Activated CD8-positive, alpha-beta T cell treated with anti-CD3 and anti-CD28 coated beads, Interleukin-2, amount 10 ng/mL, durations not matched to agents 7 days and 5 days (primary cell): Measurements from ENCODE around the gene RARRES2. TPM values are rescaled to one million over a fixed set of nuclear protein-coding genes. Genes with fewer than 3 reads are reported as not detected.
"Not testable (repeated sequence)": the region's sequence is repeated elsewhere in the genome, so short reads cannot be mapped to it uniquely, and the experiment has no call there.

Experiments used
- ATAC-seq: fragments of 150-1000 bp; cut with Tn5 transposase; one replicate; pipeline ENCODE4 v1.10.0; 2021; ENCODE audit warnings: moderate library complexity
- CTCF ChIA-PET: fragments of 350-600 bp; sonication (Branson Sonifier 250); formaldehyde crosslinking; loops from one replicate; lab custom pipeline; 2021; ENCODE audit warnings: antibody characterized with exemption; lab: Charles Lee
- POLR2A ChIA-PET: fragments of 350-600 bp; sonication (Branson Sonifier 250); formaldehyde crosslinking; loops from one replicate; lab custom pipeline; 2021; ENCODE audit warnings: antibody characterized with exemption; lab: Charles Lee
- DNase-seq: peaks from one replicate; pipeline ENCODE4 v3.0.0-alpha.2; 2020
- H3K27ac Mint-ChIP-seq: one replicate; pipeline ENCODE4 v1.8.0; 2021; ENCODE audit warnings: mild to moderate bottlenecking, mixed read lengths
- H3K27me3 Mint-ChIP-seq: one replicate; pipeline ENCODE4 v1.8.0; 2021; ENCODE audit warnings: low read depth, mixed read lengths
- H3K36me3 Mint-ChIP-seq: one replicate; pipeline ENCODE4 v1.8.0; 2021; ENCODE audit warnings: low read depth, mixed read lengths
- H3K4me1 Mint-ChIP-seq: one replicate; pipeline ENCODE4 v1.8.0; 2021; ENCODE audit warnings: low read depth, mixed read lengths
- H3K4me3 Mint-ChIP-seq: one replicate; pipeline ENCODE4 v1.8.0; 2021; ENCODE audit warnings: mild to moderate bottlenecking, mixed read lengths
- H3K9me3 Mint-ChIP-seq: one replicate; pipeline ENCODE4 v1.8.0; 2022; ENCODE audit warnings: mixed read lengths; ENCODE audit not compliant: insufficient read depth
- total RNA-seq, 2 experiments: library from RNA; stranded (reverse); gene quantifications; one replicate each; pipeline ENCODE4 v1.2.3, GENCODE V29; 2021

The RARRES2 gene
- total RNA-seq, 2 experiments from 2014 or later: not detected

DNA sequence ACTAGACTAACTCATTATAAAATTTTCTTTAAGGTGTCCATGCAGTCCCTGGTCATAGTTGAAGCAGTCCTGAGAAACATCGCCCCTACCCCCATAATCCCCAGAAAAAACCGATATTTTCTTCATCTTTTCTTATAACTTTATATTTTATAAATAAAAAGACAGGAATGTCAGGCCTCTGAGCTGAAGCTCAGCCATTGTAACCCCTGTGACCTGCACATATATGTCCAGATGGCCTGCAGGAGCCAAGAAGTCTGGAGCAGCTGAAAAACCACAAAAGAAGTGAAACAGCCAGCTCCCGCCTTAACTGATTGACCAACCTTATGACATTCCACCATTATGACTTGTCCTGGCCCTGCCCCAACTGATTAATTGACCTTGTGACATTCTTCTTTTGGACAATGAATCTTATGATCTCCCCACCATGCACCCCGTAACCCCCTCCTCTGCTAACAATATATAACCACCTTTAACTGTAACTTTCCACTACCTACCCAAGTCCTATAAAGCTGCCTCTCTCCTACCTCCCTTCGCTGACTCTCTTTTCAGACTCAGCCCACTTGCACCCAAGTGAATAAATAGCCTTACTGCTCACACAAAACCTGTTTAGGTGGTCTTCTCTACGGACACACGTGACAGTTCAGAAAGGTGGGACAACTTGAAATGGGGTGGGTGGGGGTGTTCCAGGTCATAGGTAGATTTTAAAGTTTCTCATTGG lies 28.6 kb downstream of the RARRES2 start:
- H3K27me3 Mint-ChIP-seq, ATAC-seq, H3K4me1 Mint-ChIP-seq, POLR2A ChIA-PET, DNase-seq, H3K4me3 Mint-ChIP-seq, H3K36me3 Mint-ChIP-seq, H3K9me3 Mint-ChIP-seq, H3K27ac Mint-ChIP-seq, CTCF ChIA-PET: not testable (repeated sequence)

DNA sequence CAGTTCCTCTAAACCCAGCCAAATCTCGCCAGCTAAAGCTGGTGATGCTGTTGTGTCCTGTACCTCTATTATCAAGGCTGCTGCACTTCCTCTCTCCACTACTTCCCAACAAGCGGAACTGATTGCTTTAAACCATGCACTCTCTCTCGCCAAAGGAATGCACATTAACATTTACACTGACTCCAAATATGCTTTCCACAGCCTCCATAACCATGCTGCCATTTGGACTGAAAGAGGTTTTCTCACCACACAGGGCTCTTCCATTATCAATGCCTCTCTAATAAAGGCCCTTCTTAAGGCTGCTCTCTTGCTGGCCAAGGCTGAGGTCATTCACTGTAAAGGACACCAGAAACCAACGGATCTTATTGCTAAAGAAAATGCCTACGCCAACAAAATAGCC lies 29.7 kb downstream of the RARRES2 start:
- CTCF ChIA-PET: no interaction called here
- H3K4me1 Mint-ChIP-seq: peaks cover 3% of the 10 kb centered on the region
- H3K36me3 Mint-ChIP-seq: no peaks in the 10 kb centered on the region
- POLR2A ChIA-PET: no interaction called here
- DNase-seq (no peak), ATAC-seq (no peak)
- no peaks in the 10 kb centered on the region for H3K27me3 Mint-ChIP-seq
- no peak overlapping the region for H3K4me3 Mint-ChIP-seq
- no peaks in the 10 kb centered on the region for H3K9me3 Mint-ChIP-seq
- no peak overlapping the region for H3K27ac Mint-ChIP-seq

DNA sequence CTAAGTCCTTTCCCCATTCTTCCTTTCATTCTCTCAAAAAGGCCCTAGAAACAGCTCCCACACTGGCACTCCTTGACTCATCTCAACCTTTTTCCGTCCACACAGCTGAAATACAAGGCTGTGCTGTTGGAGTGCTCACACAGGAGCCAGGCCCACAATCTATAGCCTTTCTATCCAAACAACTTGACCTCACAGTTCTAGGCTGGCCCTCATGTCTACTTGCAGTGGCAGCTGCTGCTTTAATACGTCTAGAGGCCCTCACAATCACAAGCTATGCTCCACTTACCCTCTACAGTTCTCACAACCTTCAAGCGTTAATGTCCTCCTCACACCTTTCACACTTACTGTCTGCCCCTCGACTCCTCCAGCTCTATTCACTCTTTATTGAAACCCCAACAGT lies 30.3 kb downstream of the RARRES2 start:
- no peak overlapping the region for H3K4me3 Mint-ChIP-seq
- no peaks in the 10 kb centered on the region for H3K36me3 Mint-ChIP-seq
- ChIA-PET POLR2A (no interaction called here), CTCF (no interaction called here)
- no peak overlapping the region for H3K27ac Mint-ChIP-seq
- H3K27me3 Mint-ChIP-seq: no peaks in the 10 kb centered on the region
- H3K4me1 Mint-ChIP-seq: peaks cover 3% of the 10 kb centered on the region
- no peaks in the 10 kb centered on the region for H3K9me3 Mint-ChIP-seq
- DNase-seq: no peak
- no peak for ATAC-seq

DNA sequence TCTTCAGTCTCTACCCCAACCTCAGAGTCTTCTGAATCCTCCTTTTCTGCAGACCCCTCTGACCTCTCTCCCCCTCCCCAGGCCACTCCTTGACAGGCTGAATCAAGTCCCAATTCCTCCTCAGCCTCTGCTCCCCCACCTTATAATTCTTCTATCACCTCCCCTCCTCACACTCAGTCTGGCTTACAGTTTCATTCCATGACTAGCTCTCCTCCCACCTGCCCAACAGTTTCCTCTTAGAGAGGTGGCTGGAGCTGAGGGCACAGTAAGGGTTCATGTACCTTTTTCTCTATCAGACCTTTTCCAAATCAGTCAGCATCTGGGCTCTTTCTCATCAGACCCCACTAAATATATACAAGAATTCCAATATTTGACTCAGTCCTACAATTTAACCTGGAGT lies 32.9 kb downstream of the RARRES2 start:
- Mint-ChIP-seq H3K9me3 (no peaks in the 10 kb centered on the region), H3K4me3 (no peak overlapping the region), H3K36me3 (no peaks in the 10 kb centered on the region), H3K27ac (no peak overlapping the region), H3K27me3 (no peaks in the 10 kb centered on the region), H3K4me1 (peaks cover 3% of the 10 kb centered on the region)
- CTCF ChIA-PET: interaction anchor here (1.1 kb wide), 1 partner anchor 538 kb away, joined by 3 read pairs; no protein-coding TSS in a partner anchor
- DNase-seq (no peak), ATAC-seq (no peak)
- POLR2A ChIA-PET: no interaction called here

DNA sequence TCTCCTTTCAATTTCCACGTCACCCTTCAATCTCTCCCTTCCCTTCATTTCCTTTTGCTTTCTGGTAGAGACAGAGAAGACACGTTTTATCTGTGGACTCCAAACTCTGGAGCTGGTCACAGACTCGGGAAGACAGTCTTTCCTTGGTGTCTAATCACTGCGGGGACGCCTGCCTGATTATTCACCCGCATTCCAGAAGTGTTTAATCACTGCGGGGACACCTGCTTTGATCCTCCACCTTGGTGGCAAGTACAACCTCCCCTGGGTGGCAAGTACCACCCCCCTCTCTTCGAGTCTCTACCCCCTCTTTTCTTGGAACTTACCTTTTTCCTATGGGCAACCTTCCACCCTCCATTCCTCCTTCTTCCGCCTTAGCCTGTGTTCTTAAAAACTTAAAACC lies 33.5 kb downstream of the RARRES2 start:
- POLR2A ChIA-PET: no interaction called here
- peaks cover 3% of the 10 kb centered on the region for H3K4me1 Mint-ChIP-seq
- no peaks in the 10 kb centered on the region for H3K36me3 Mint-ChIP-seq
- DNase-seq: no peak
- H3K9me3 Mint-ChIP-seq: no peaks in the 10 kb centered on the region
- no peak overlapping the region for H3K4me3 Mint-ChIP-seq
- H3K27ac Mint-ChIP-seq: no peak overlapping the region
- no peak for ATAC-seq
- CTCF ChIA-PET: no interaction called here
- no peaks in the 10 kb centered on the region for H3K27me3 Mint-ChIP-seq

DNA sequence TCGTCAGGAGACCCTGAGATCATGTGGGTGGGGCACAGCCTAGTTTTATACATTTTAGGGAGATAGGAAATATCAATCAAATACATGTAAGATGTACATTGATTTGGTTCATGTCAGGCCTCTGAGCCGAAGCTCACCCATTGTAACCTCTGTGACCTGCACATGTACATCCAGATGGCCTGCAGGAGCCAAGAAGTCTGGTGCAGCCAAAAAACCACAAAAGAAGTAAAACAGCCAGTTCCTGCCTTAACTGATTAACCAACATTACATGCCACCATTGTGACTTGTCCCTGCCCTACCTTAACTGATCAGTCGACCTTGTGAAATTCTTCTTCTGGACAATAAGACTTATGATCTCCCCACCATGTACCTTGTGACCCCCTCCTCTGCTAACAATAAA lies 34.3 kb downstream of the RARRES2 start:
- Mint-ChIP-seq H3K4me3 (no peak overlapping the region), H3K9me3 (no peaks in the 10 kb centered on the region), H3K36me3 (no peaks in the 10 kb centered on the region), H3K4me1 (peaks cover 3% of the 10 kb centered on the region), H3K27me3 (no peaks in the 10 kb centered on the region), H3K27ac (no peak overlapping the region)
- ATAC-seq (no peak), DNase-seq (no peak)
- POLR2A ChIA-PET: no interaction called here
- CTCF ChIA-PET: no interaction called here

DNA sequence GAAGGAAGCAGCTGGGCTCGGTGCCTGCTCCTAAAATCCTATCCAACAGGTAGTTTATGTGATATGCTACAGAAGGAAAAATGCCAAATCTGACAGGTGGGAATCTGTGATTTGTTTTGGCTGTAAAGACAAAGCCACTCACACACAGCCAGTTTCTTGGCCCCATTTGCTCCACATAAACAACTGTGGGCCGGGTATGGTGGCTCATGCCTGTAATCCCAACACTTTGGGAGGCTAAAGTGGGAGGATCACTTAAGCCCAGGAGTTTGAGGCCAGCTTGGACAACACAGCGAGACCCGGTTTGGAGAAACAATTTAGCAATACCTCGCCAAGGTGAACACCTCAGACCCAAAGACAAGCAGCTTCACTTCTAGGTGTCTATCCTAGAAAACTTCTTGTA lies 35.1 kb downstream of the RARRES2 start:
- H3K27me3 Mint-ChIP-seq, H3K4me1 Mint-ChIP-seq, ATAC-seq, DNase-seq, H3K36me3 Mint-ChIP-seq, POLR2A ChIA-PET, CTCF ChIA-PET, H3K9me3 Mint-ChIP-seq, H3K27ac Mint-ChIP-seq, H3K4me3 Mint-ChIP-seq: not testable (repeated sequence)

DNA sequence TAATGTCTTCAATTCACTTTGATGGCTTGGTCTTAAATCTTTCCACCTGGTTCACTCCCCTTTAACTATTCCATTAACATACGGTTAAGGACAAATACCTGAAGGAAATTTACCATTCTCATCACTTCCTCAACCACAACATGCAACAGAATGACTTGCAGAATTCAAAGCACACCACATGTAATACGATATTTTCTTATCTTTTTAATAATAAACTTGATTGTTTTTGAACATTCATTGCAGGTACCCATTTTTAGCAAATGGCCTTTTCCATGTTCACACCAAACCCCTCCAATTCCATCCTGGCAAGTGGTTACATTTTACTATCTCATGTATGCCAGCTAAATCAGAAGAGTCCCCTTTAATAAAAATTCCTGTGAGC lies 35.5 kb downstream of the RARRES2 start:
- H3K4me1 Mint-ChIP-seq, H3K9me3 Mint-ChIP-seq, POLR2A ChIA-PET: not testable (repeated sequence)

DNA sequence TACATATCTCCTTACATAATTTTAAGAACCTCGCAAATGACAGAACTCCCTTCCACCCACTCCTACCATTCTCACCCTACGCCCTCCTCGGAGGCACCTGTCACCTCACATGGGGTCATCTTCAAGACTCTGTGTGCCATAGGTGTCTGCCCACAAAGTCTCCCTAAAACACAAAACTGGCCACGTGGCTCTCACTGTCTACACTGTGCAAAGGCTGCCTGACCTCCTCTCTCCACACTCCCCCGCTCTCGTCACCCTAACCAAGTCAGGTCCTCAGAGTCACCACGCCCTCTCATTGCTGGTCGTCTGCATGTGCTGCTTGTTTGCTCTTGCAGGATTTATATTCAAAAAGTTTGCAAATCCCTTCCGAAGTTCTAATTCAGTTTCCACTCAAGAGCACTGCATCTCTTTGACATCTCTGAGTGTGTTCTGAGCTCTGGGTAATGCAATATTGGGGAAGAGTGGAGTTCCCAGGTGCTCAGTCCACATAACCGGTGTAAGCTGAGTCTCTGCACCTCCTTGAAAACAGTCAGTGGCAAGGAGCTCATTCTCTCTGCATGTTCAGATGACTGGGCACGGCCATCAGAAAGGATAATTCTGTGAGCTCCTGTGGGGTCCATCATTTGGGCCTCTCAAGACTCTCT lies 36.0 kb downstream of the RARRES2 start:
- H3K4me1 Mint-ChIP-seq, CTCF ChIA-PET, H3K9me3 Mint-ChIP-seq, ATAC-seq, H3K27ac Mint-ChIP-seq, DNase-seq, H3K36me3 Mint-ChIP-seq, POLR2A ChIA-PET, H3K4me3 Mint-ChIP-seq, H3K27me3 Mint-ChIP-seq: not testable (repeated sequence)

More for the DNA sequence above, 35.5 kb downstream of the RARRES2 start:
- H3K27me3 Mint-ChIP-seq, H3K36me3 Mint-ChIP-seq, DNase-seq, H3K27ac Mint-ChIP-seq, ATAC-seq, CTCF ChIA-PET, H3K4me3 Mint-ChIP-seq: not testable (repeated sequence)

DNA sequence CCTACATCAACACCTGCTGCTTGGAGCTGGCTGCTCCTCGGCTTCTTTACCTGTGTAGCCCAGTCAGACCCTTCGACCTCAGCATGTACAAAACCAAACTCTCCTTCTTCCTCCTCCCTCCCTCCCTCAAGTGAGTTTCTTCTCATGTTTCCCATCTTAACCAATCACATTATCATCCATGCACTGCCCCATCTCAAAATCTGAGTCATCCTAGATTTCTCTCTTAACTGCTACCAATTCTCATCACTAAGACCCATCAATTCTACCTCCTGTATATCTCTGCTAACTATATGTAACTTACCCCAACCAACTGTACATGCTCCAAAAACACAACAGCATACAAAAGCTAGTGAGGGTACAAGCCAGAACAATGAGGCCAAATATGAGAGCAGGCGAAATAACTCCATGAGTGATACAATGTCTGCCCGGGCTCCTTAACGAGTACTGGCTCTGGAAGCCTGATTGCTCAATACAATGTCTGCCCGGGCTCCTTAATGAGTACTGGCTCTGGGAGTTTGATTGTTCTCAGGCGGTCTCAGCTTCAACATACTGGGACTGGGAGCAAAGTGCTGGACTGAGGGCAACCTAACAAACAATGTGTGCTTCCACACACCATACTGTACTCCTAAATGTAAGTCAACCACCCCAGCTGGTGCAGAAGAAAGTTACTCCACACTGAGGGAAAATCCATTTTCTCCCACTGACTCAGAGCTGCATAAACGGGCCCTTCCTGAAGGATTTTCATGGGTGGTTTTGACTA lies 36.8 kb downstream of the RARRES2 start:
- ATAC-seq, H3K27ac Mint-ChIP-seq, CTCF ChIA-PET: not testable (repeated sequence)

DNA sequence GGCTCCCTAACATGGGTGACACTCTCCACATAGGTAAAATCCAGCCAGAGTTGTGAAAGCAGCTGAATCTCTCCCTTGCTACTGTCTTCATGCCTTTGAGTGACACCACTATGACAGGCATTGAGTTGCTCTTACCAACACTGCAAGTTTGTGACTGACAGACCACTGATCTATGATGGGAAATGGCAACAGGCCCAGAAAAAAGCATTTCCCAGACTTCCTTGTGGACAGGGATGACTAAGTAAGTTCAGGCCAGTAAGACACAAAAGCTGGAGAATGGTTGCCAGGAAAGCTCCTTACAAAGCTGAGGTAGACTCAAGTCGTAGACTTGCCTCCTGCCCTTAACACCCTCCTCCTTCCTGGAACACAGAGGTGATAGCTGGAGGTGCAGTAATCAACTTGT lies 38.5 kb downstream of the RARRES2 start:
- POLR2A ChIA-PET, H3K9me3 Mint-ChIP-seq, H3K4me1 Mint-ChIP-seq, H3K4me3 Mint-ChIP-seq, CTCF ChIA-PET, H3K36me3 Mint-ChIP-seq, ATAC-seq, H3K27me3 Mint-ChIP-seq, DNase-seq, H3K27ac Mint-ChIP-seq: not testable (repeated sequence)

More for the DNA sequence above, 36.8 kb downstream of the RARRES2 start:
- H3K36me3 Mint-ChIP-seq, H3K9me3 Mint-ChIP-seq, H3K4me3 Mint-ChIP-seq, DNase-seq, H3K4me1 Mint-ChIP-seq, POLR2A ChIA-PET, H3K27me3 Mint-ChIP-seq: not testable (repeated sequence)

DNA sequence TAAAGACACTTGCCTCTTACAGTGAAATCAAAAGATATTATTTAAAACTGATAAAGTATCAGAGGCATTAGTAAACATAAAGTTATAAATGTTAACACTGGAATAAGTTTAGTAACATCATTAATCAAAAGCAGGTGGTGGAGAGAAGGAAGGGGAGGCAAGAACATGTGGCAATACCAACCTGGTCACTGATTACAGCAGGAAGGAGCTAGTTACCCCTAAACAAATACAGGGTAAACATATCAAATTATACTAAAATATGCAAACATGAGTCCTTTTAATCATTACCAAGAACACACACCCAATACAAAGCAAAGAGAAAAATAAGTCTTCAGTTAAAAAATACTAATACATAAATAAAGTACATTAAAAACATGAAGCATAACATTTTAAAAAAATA lies 43.5 kb downstream of the RARRES2 start:
- H3K4me1 Mint-ChIP-seq, POLR2A ChIA-PET, CTCF ChIA-PET, H3K27ac Mint-ChIP-seq, H3K27me3 Mint-ChIP-seq, DNase-seq, H3K36me3 Mint-ChIP-seq, ATAC-seq, H3K9me3 Mint-ChIP-seq, H3K4me3 Mint-ChIP-seq: not testable (repeated sequence)
